RWPE2 (cell line): Measurements from ENCODE around the gene LRMDA.

Experiments used
- ATAC-seq: fragments of 200-7000 bp; cut with Tn5 transposase; 3 replicates; pipeline ENCODE4 v1.9.1; 2021; ENCODE audit warnings: low read depth
- DNase-seq: peaks from one replicate; pipeline ENCODE4 v3.0.0-alpha.2; 2020; ENCODE audit warnings: low spot score
- H3K27ac ChIP-seq: fragments of 450-650 bp; 2 replicates; pipeline ENCODE4 v1.5.1; 2017; ENCODE audit warnings: mild to moderate bottlenecking; ENCODE audit not compliant: poor library complexity, severe bottlenecking
- H3K27me3 ChIP-seq: fragments of 250-450 bp; sonication (Bioruptor Pico); 2 replicates; pipeline ENCODE4 v1.5.1; 2021; ENCODE audit warnings: mild to moderate bottlenecking, moderate library complexity; ENCODE audit not compliant: insufficient read depth, poor library complexity, severe bottlenecking
- H3K36me3 ChIP-seq: fragments of 250-450 bp; sonication (Bioruptor Pico); 2 replicates; pipeline ENCODE4 v1.5.1; 2020; ENCODE audit warnings: low read depth, mild to moderate bottlenecking, moderate library complexity
- H3K4me1 ChIP-seq: fragments of 250-450 bp; sonication (Bioruptor Pico); 2 replicates; pipeline ENCODE4 v1.5.1; 2021; ENCODE audit warnings: mild to moderate bottlenecking, moderate library complexity; ENCODE audit not compliant: insufficient read depth, poor library complexity, severe bottlenecking
- H3K4me3 ChIP-seq: fragments of 250-450 bp; sonication (Bioruptor Pico); 2 replicates; pipeline ENCODE4 v1.5.1; 2021; ENCODE audit warnings: mild to moderate bottlenecking, moderate library complexity; ENCODE audit not compliant: severe bottlenecking
- H3K9me3 ChIP-seq: fragments of 250-450 bp; sonication (Bioruptor Pico); 2 replicates; pipeline ENCODE4 v1.5.1; 2021; ENCODE audit warnings: mild to moderate bottlenecking, moderate library complexity; ENCODE audit not compliant: severe bottlenecking
- TF ChIP-seq, protein P1 (sequence below): fragments of 450-650 bp; IDR thresholded peaks from one replicate; pipeline ENCODE4 v1.5.1; 2017; ENCODE audit warnings: mild to moderate bottlenecking, moderate library complexity; ENCODE audit not compliant: poor library complexity, severe bottlenecking

The LRMDA gene

DNA sequence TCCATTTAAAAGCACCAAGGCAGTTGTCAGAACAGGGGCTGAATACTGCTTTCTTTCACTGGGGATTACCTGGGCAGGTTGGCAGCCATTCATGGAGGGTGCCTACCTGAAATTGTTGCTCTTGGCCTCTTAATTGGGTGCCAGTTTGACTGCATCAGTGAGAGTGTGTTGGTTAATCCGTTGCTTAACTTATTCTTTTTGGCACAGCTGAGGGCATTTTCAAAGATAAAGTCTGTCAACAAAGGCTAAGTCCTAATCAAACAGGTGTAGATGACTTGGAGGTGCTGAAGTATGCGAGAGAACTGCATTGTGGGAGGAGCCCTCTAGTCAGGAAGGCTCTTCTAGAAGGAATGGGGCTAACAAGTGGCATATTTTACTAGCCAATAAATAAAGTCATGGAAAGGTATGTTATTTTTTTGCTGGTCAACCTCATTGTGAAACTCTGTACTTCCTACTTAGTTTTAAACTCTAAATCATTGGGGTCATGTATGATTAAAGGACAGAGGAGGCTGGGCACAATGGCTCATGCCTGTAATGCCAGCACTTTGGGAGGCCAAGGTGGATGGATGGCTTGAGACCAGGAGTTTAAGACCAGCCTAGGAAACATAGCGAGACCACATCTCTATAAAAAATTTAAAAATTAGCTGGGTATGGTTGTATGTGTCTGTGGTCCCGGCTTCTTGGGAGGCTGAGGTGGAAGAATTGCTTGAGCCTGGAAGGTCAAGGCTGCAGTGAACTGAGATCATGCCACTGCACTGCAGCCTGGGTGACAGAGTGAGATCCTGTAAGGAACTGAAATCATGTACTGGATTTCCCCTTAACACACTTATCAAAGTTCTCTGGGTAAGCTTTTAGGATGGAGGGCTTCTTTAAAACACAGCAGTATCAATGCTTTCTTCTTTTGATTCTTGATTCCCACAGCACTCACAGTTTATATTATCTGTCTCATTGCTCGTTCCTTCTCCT, 134.1 kb downstream of the LRMDA start:
- Histone ChIP-seq H3K36me3 (no peaks in the 10 kb centered on the region), H3K27me3 (no peaks in the 10 kb centered on the region), H3K27ac (no peak overlapping the region), H3K4me1 (no peaks in the 10 kb centered on the region), H3K9me3 (no peaks in the 10 kb centered on the region), H3K4me3 (no peak overlapping the region)
- no peak for DNase-seq
- no peak for ATAC-seq
- TF ChIP-seq, protein P1, sequence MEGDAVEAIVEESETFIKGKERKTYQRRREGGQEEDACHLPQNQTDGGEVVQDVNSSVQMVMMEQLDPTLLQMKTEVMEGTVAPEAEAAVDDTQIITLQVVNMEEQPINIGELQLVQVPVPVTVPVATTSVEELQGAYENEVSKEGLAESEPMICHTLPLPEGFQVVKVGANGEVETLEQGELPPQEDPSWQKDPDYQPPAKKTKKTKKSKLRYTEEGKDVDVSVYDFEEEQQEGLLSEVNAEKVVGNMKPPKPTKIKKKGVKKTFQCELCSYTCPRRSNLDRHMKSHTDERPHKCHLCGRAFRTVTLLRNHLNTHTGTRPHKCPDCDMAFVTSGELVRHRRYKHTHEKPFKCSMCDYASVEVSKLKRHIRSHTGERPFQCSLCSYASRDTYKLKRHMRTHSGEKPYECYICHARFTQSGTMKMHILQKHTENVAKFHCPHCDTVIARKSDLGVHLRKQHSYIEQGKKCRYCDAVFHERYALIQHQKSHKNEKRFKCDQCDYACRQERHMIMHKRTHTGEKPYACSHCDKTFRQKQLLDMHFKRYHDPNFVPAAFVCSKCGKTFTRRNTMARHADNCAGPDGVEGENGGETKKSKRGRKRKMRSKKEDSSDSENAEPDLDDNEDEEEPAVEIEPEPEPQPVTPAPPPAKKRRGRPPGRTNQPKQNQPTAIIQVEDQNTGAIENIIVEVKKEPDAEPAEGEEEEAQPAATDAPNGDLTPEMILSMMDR: no peak

- Histone ChIP-seq H3K27me3 (no peaks in the 10 kb centered on the region), H3K27ac (no peak overlapping the region), H3K4me1 (no peaks in the 10 kb centered on the region), H3K36me3 (no peaks in the 10 kb centered on the region), H3K9me3 (peaks cover 4% of the 10 kb centered on the region), H3K4me3 (no peak overlapping the region)
- ATAC-seq (no peak), DNase-seq (no peak)
- TF ChIP-seq, protein P1: no peak
These were observed 137.2 kb downstream of the LRMDA start for GRCh38 chr10:75568450-75569130.

DNA sequence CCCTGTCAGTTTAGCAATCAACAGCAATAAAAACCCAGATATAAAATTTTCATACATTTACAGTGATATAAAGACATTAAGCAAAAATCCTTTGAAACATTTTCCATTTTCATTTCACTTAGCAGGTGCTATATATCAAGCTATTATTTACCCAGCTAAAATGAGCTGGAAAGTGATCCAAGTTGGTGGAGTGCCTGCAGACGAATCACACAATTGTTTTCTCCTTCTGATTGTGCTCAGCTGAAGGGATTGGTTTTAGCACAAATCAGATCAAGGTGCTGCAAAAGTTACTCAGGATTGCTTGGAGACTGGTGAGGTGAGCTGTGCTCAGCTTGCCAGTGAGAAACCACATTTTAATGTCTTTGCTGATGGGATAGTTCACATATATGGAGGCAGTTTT, 138.1 kb downstream of the LRMDA start:
- no peak for DNase-seq
- TF ChIP-seq, protein P1: no peak
- Histone ChIP-seq H3K4me1 (no peaks in the 10 kb centered on the region), H3K27ac (no peak overlapping the region), H3K36me3 (no peaks in the 10 kb centered on the region), H3K9me3 (peaks cover 4% of the 10 kb centered on the region), H3K4me3 (no peak overlapping the region), H3K27me3 (no peaks in the 10 kb centered on the region)
- ATAC-seq: no peak

DNA sequence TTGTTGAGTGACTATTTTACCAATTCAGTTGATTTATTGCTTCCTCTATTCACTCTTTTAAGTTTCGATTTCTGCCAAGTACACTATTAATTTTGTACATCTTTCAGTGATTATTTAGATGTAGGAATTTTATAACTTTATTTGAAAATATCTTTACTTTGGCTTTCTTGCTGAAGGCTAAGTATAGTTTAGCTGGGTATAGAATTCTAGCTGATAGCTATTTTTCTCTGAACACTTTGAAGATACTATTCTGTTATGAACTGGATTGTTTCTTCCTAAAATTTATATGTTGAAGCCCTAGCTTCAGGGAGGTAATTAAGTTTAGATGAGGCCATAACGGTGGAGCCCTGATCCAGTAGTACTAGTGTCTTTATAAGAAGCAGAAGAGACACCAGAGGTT, 141.1 kb downstream of the LRMDA start:
- Histone ChIP-seq H3K27me3 (no peaks in the 10 kb centered on the region), H3K27ac (no peak overlapping the region), H3K36me3 (no peaks in the 10 kb centered on the region), H3K4me1 (no peaks in the 10 kb centered on the region), H3K4me3 (no peak overlapping the region), H3K9me3 (peaks cover 4% of the 10 kb centered on the region)
- DNase-seq (no peak), ATAC-seq (no peak)
- TF ChIP-seq, protein P1: no peak
